Measurements from ENCODE around the gene ERGIC1. TPM values are rescaled to one million over a fixed set of nuclear protein-coding genes. Genes with fewer than 3 reads are reported as not detected.

Gene ERGIC1
- total and polyA plus RNA-seq, 2 of the 13 experiments (the other 11 are each of a cell fraction or from before 2014, with no cell fraction given) = 78.5 to 184 TPM

DNA sequence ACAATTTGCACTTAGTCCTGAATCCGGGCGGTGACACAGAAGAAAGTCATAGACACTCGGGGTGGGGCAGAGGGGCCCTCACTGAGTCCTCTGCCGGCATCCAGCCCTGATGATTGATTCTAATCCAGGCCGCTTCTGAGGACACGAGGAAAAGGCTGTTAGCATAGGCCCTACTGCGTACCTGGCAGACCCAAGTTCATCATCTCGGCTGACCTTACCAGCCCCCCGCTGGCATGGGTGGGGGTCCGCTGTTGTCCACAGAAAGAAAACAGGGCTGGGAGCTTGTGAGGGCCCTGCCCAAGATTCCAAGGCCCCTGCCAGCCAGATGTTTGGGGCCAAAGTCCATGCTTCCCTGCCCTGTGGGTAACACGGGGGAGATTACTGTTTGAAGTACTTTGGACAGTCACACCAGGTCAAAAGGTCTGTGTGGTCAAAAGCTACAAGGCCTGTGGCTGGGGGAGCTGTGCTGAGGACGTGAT, 24.5 kb downstream of the ERGIC1 start (continued):
- no peak for TF ChIP-seq AGO1 (IDR thresholded peaks at IDR 0.05; ENCODE audit: low read depth, low read length, poor library complexity, severe bottlenecking)
- peak; percentile 31; the same call in 1 of the 2 replicates for TF ChIP-seq MYC (CRISPR knock-in tag; IDR thresholded peaks at IDR 0.05; ENCODE audit: borderline replicate concordance)
- TF ChIP-seq, protein P1, sequence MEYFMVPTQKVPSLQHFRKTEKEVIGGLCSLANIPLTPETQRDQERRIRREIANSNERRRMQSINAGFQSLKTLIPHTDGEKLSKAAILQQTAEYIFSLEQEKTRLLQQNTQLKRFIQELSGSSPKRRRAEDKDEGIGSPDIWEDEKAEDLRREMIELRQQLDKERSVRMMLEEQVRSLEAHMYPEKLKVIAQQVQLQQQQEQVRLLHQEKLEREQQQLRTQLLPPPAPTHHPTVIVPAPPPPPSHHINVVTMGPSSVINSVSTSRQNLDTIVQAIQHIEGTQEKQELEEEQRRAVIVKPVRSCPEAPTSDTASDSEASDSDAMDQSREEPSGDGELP (IDR thresholded peaks at IDR 0.05; ENCODE audit: borderline replicate concordance, low read depth) = peak; percentile 87
- no peak; the same call in 1 of the 2 replicates for TF ChIP-seq ZNF652 (CRISPR knock-in tag; IDR thresholded peaks at IDR 0.05; ENCODE audit: borderline replicate concordance, low read depth)
- TF ChIP-seq, protein P2, sequence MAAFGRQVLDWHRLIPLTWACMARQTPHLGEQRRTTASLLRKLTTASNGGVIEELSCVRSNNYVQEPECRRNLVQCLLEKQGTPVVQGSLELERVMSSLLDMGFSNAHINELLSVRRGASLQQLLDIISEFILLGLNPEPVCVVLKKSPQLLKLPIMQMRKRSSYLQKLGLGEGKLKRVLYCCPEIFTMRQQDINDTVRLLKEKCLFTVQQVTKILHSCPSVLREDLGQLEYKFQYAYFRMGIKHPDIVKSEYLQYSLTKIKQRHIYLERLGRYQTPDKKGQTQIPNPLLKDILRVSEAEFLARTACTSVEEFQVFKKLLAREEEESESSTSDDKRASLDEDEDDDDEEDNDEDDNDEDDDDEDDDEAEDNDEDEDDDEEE (CRISPR knock-in tag; IDR thresholded peaks at IDR 0.05) = no peak
- TF ChIP-seq ZNF577 (CRISPR knock-in tag; IDR thresholded peaks at IDR 0.05; ENCODE audit: borderline replicate concordance, low read depth) = no peak
- TF ChIP-seq ZFP36 (IDR thresholded peaks at IDR 0.05; ENCODE audit: borderline replicate concordance, low read depth, low read length, partially characterized antibody) = no peak
- no peak for TF ChIP-seq CHD4 (IDR thresholded peaks at IDR 0.05; ENCODE audit: borderline replicate concordance, low read length)
- no peak for TF ChIP-seq ZNF841 (CRISPR knock-in tag; IDR thresholded peaks at IDR 0.05; ENCODE audit: borderline replicate concordance)
- no peak for TF ChIP-seq ATF7 (IDR thresholded peaks at IDR 0.05)
- no peak; the same call in 1 of the 2 replicates for TF ChIP-seq ATF7 (CRISPR knock-in tag; IDR thresholded peaks at IDR 0.05)
- TF ChIP-seq ZNF253 (CRISPR knock-in tag; IDR thresholded peaks at IDR 0.05; ENCODE audit: borderline replicate concordance) = no peak
- TF ChIP-seq, protein P3, sequence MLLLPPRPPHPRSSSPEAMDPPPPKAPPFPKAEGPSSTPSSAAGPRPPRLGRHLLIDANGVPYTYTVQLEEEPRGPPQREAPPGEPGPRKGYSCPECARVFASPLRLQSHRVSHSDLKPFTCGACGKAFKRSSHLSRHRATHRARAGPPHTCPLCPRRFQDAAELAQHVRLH (CRISPR knock-in tag; IDR thresholded peaks at IDR 0.05; ENCODE audit: borderline replicate concordance, low read depth) = peak; percentile 66; the same call in 1 of the 2 replicates
- TF ChIP-seq, protein P4, sequence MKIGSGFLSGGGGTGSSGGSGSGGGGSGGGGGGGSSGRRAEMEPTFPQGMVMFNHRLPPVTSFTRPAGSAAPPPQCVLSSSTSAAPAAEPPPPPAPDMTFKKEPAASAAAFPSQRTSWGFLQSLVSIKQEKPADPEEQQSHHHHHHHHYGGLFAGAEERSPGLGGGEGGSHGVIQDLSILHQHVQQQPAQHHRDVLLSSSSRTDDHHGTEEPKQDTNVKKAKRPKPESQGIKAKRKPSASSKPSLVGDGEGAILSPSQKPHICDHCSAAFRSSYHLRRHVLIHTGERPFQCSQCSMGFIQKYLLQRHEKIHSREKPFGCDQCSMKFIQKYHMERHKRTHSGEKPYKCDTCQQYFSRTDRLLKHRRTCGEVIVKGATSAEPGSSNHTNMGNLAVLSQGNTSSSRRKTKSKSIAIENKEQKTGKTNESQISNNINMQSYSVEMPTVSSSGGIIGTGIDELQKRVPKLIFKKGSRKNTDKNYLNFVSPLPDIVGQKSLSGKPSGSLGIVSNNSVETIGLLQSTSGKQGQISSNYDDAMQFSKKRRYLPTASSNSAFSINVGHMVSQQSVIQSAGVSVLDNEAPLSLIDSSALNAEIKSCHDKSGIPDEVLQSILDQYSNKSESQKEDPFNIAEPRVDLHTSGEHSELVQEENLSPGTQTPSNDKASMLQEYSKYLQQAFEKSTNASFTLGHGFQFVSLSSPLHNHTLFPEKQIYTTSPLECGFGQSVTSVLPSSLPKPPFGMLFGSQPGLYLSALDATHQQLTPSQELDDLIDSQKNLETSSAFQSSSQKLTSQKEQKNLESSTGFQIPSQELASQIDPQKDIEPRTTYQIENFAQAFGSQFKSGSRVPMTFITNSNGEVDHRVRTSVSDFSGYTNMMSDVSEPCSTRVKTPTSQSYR (CRISPR knock-in tag; IDR thresholded peaks at IDR 0.05; ENCODE audit: borderline replicate concordance) = peak; percentile 88
- TF ChIP-seq ZNF432 (CRISPR knock-in tag; IDR thresholded peaks at IDR 0.05; ENCODE audit: borderline replicate concordance) = no peak
- no peak for TF ChIP-seq RAD21 (CRISPR knock-in tag; IDR thresholded peaks at IDR 0.05)
- peak; percentile 91 for TF ChIP-seq TBL1XR1 (IDR thresholded peaks at IDR 0.05; ENCODE audit: borderline replicate concordance, low read length, partially characterized antibody)
- TF ChIP-seq ZNF136 (CRISPR knock-in tag; IDR thresholded peaks at IDR 0.05; ENCODE audit: low read depth) = no peak
- peak; percentile 7 for TF ChIP-seq CBX1 (IDR thresholded peaks at IDR 0.05; ENCODE audit: low read depth)
- peak; percentile 69; the same call in 1 of the 2 replicates for TF ChIP-seq MAZ (IDR thresholded peaks at IDR 0.05; ENCODE audit: borderline replicate concordance, low read depth, low read length)
- no peak for TF ChIP-seq MAZ (CRISPR knock-in tag; IDR thresholded peaks at IDR 0.05; ENCODE audit: low read depth)
- TF ChIP-seq, protein P5, sequence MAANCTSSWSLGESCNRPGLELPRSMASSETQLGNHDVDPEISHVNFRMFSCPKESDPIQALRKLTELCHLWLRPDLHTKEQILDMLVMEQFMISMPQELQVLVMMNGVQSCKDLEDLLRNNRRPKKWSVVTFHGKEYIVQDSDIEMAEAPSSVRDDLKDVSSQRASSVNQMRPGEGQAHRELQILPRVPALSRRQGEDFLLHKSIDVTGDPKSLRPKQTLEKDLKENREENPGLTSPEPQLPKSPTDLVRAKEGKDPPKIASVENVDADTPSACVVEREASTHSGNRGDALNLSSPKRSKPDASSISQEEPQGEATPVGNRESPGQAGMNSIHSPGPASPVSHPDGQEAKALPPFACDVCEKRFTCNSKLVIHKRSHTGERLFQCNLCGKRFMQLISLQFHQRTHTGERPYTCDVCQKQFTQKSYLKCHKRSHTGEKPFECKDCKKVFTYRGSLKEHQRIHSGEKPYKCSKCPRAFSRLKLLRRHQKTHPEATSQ (CRISPR knock-in tag; IDR thresholded peaks at IDR 0.05; ENCODE audit: borderline replicate concordance) = no peak
